H9 (cell line): ENCODE results near the gene ABTB1. TPM values are rescaled to one million over a fixed set of nuclear protein-coding genes. Genes with fewer than 3 reads are reported as not detected.

Experiments used
- DNase-seq: peaks from one replicate; pipeline ENCODE4 v3.0.0-alpha.2; 2017
- H2AFZ ChIP-seq: one replicate; pipeline ENCODE4 v1.6.1; 2013; ENCODE audit warnings: mild to moderate bottlenecking, low read length, control low read depth, moderate library complexity
- H2AK5ac ChIP-seq: 2 replicates; pipeline ENCODE4 v1.6.1; 2013; ENCODE audit warnings: low read length, control low read depth, mixed read lengths; ENCODE audit not compliant: insufficient read length
- H2BK120ac ChIP-seq: one replicate; pipeline ENCODE4 v1.6.1; 2013; ENCODE audit warnings: low read depth, mild to moderate bottlenecking, low read length, control low read depth, inconsistent platforms; ENCODE audit not compliant: poor library complexity, severe bottlenecking
- H2BK12ac ChIP-seq: 2 replicates; pipeline ENCODE4 v1.6.1; 2013; ENCODE audit warnings: low read length, control low read depth, mixed read lengths, low read depth; ENCODE audit not compliant: insufficient read length
- H2BK15ac ChIP-seq: 2 replicates; pipeline ENCODE4 v1.6.1; 2013; ENCODE audit warnings: low read depth, low read length, control low read depth
- H2BK20ac ChIP-seq: one replicate; pipeline ENCODE4 v1.6.1; 2013; ENCODE audit warnings: low read depth, mild to moderate bottlenecking, low read length, control low read depth, inconsistent platforms; ENCODE audit not compliant: poor library complexity, severe bottlenecking
- H2BK5ac ChIP-seq: 2 replicates; pipeline ENCODE4 v1.6.1; 2013; ENCODE audit warnings: low read length, control low read depth, mixed read lengths; ENCODE audit not compliant: insufficient read length
- H3K14ac ChIP-seq: 2 replicates; pipeline ENCODE4 v1.6.1; 2013; ENCODE audit warnings: low read length, control low read depth; ENCODE audit not compliant: insufficient read depth
- H3K18ac ChIP-seq: 2 replicates; pipeline ENCODE4 v1.6.1; 2013; ENCODE audit warnings: low read depth, mild to moderate bottlenecking, mixed read lengths, low read length, control low read depth; ENCODE audit not compliant: insufficient read length
- H3K23ac ChIP-seq: 2 replicates; pipeline ENCODE4 v1.6.1; 2013; ENCODE audit warnings: low read length, control low read depth, mixed read lengths, low read depth; ENCODE audit not compliant: insufficient read length
- H3K23me2 ChIP-seq: 2 replicates; pipeline ENCODE4 v1.6.1; 2013; ENCODE audit warnings: low read depth, mild to moderate bottlenecking, mixed read lengths, low read length, control low read depth; ENCODE audit not compliant: insufficient read length, poor library complexity, severe bottlenecking
- H3K27ac ChIP-seq: 2 replicates; pipeline ENCODE4 v1.5.1; 2013; ENCODE audit warnings: low read length, control low read depth, mixed read lengths, low read depth; ENCODE audit not compliant: insufficient read length
- H3K27me3 ChIP-seq: 2 replicates; pipeline ENCODE4 v1.6.1; 2013; ENCODE audit warnings: low read length, control low read depth, inconsistent platforms; ENCODE audit not compliant: insufficient read depth
- H3K4ac ChIP-seq: 2 replicates; pipeline ENCODE4 v1.6.1; 2013; ENCODE audit warnings: low read depth, mild to moderate bottlenecking, control low read depth, inconsistent platforms, low read length, moderate library complexity
- H3K4me1 ChIP-seq: 2 replicates; pipeline ENCODE4 v1.6.1; 2013; ENCODE audit warnings: low read length, control low read depth, inconsistent platforms; ENCODE audit not compliant: insufficient read depth
- H3K4me2 ChIP-seq: 2 replicates; pipeline ENCODE4 v1.6.1; 2013; ENCODE audit warnings: low read length, control low read depth, mixed read lengths; ENCODE audit not compliant: insufficient read length, insufficient read depth
- H3K56ac ChIP-seq: 2 replicates; pipeline ENCODE4 v1.6.1; 2013; ENCODE audit warnings: low read depth, mild to moderate bottlenecking, mixed read lengths, low read length, control low read depth; ENCODE audit not compliant: insufficient read length
- H3K79me1 ChIP-seq: 2 replicates; pipeline ENCODE4 v1.6.1; 2013; ENCODE audit warnings: low read depth, mild to moderate bottlenecking, moderate library complexity, low read length, control low read depth, inconsistent platforms; ENCODE audit not compliant: insufficient read depth, poor library complexity, severe bottlenecking
- H3K79me2 ChIP-seq: 2 replicates; pipeline ENCODE4 v1.6.1; 2013; ENCODE audit warnings: low read length, control low read depth, inconsistent platforms; ENCODE audit not compliant: insufficient read depth
- H3K9ac ChIP-seq: 2 replicates; pipeline ENCODE4 v1.6.1; 2013; ENCODE audit warnings: low read length, control low read depth, mixed read lengths; ENCODE audit not compliant: insufficient read length; ENCODE audit errors: extremely low read depth
- H3K9me3 ChIP-seq: one replicate; pipeline ENCODE4 v1.6.1; 2013; ENCODE audit warnings: low read depth, low read length, inconsistent platforms; ENCODE audit not compliant: control insufficient read depth
- H3T11ph ChIP-seq: one replicate; pipeline ENCODE4 v1.6.1; 2013; ENCODE audit warnings: mild to moderate bottlenecking, low read length, control low read depth, inconsistent platforms
- H4K20me1 ChIP-seq: one replicate; pipeline ENCODE4 v1.6.1; 2013; ENCODE audit not compliant: control insufficient read depth, insufficient read length, insufficient read depth
- H4K5ac ChIP-seq: 2 replicates; pipeline ENCODE4 v1.6.1; 2013; ENCODE audit warnings: low read depth, mild to moderate bottlenecking, mixed read lengths, low read length, control low read depth; ENCODE audit not compliant: insufficient read length
- H4K8ac ChIP-seq: replicated peaks from 2 replicates; pipeline ENCODE4 v1.6.1; 2013; ENCODE audit warnings: low read length, control low read depth, mixed read lengths, low read depth; ENCODE audit not compliant: insufficient read length
- H4K91ac ChIP-seq: 2 replicates; pipeline ENCODE4 v1.6.1; 2013; ENCODE audit warnings: low read depth, mild to moderate bottlenecking, moderate library complexity, mixed read lengths, low read length, control low read depth; ENCODE audit not compliant: insufficient read length
- H3K27ac Mint-ChIP-seq, 3 experiments: 2 replicates in 2 of 3; 3 replicates in 1 of 3; pipeline ENCODE4 v1.8.0; 2020 to 2021; ENCODE audit warnings: mixed read lengths in 3 of 3, mild to moderate bottlenecking in 1 of 3, moderate library complexity in 1 of 3
- H3K27me3 Mint-ChIP-seq: 2 replicates; pipeline ENCODE4 v1.8.0; 2021; ENCODE audit warnings: low read depth, mild to moderate bottlenecking, moderate library complexity, mixed read lengths
- H3K36me3 Mint-ChIP-seq, 3 experiments: 2 replicates in 2 of 3; 3 replicates in 1 of 3; pipeline ENCODE4 v1.8.0; 2020 to 2021; ENCODE audit warnings: low read depth in 3 of 3, mixed read lengths in 3 of 3; ENCODE audit not compliant: insufficient read depth in 1 of 3
- H3K4me1 Mint-ChIP-seq, 2 experiments: 2 replicates each; pipeline ENCODE4 v1.8.0; 2020; ENCODE audit warnings: mixed read lengths in 2 of 2
- H3K4me3 Mint-ChIP-seq, 2 experiments: 2 replicates in 1 of 2; 3 replicates in 1 of 2; pipeline ENCODE4 v1.8.0; 2020 to 2021; ENCODE audit warnings: mild to moderate bottlenecking in 2 of 2, mixed read lengths in 2 of 2, moderate library complexity in 1 of 2
- H3K9me3 Mint-ChIP-seq, 2 experiments: 2 replicates in 1 of 2; 3 replicates in 1 of 2; pipeline ENCODE4 v1.8.0; 2020; ENCODE audit warnings: mild to moderate bottlenecking in 2 of 2, mixed read lengths in 2 of 2, moderate library complexity in 1 of 2
- WGBS: extraction: QIAGEN DNeasy Blood & Tissue Kit; methylation state at CpG from one replicate; pipeline ENCODE4 v1.1.7; 2013; ENCODE audit warnings: missing lambda C conversion rate, low lambda C conversion rate, mixed read lengths; ENCODE audit not compliant: insufficient read length; ENCODE audit errors: extremely low coverage; 5-methylcytosine and 5-hydroxymethylcytosine counted together
- total RNA-seq: library from RNA; stranded (reverse); gene quantifications from 2 replicates; pipeline ENCODE4 v1.2.1, GENCODE V29; 2021
- TF ChIP-seq, protein P1 (sequence below): fragments of 200-600 bp; sonication (generic); conservative IDR thresholded peaks from 3 replicates; pipeline ENCODE4 v1.8.0; 2021; ENCODE audit warnings: antibody characterized with exemption, mild to moderate bottlenecking

The ABTB1 gene
- total RNA-seq, 1 experiment from 2014 or later: 6.2 TPM

DNA sequence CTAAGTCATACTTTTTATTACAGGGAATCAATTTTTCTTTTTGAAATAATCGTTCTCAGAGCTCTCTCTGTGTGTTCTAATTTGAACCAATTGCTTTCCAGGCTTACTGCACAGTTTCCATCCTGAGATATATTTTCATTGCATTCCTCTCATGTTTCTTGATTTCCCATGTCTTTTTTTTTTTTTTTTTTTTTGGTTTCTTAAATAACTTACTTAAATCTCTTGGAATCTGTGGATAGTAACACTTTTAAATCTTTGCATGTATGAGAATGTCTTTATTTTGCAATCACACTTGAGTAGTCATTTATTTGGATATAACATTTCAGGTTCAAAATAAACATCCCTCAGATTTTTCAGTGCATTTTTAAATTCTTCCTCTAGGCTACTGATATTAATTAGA is 14.5 kb upstream of the ABTB1 start:
- Histone ChIP-seq H3K27ac (no peak overlapping the region), H3T11ph (no peak overlapping the region), H2AK5ac (no peak overlapping the region), H3K9ac (no peak overlapping the region), H3K14ac (no peak overlapping the region), H3K4me1 (no peaks in the 10 kb centered on the region), H3K27me3 (no peaks in the 10 kb centered on the region), H3K4me2 (no peak overlapping the region), H3K4ac (no peak overlapping the region), H3K23me2 (no peaks in the 10 kb centered on the region), H4K20me1 (no peaks in the 10 kb centered on the region), H4K91ac (no peak overlapping the region), H3K79me1 (no peaks in the 10 kb centered on the region), H2BK120ac (no peak overlapping the region), H4K5ac (no peak overlapping the region), H2BK15ac (no peak overlapping the region), H3K56ac (no peak overlapping the region), H3K18ac (no peak overlapping the region), H2BK5ac (no peak overlapping the region), H2BK12ac (no peak overlapping the region), H2BK20ac (no peak overlapping the region), H3K9me3 (no peaks in the 10 kb centered on the region), H3K79me2 (no peaks in the 10 kb centered on the region), H2AFZ (no peak overlapping the region), H3K23ac (no peak overlapping the region), H4K8ac (no peak overlapping the region)
- Mint-ChIP-seq H3K27me3 (no peaks in the 10 kb centered on the region), H3K9me3 (no peaks in the 10 kb centered on the region), H3K4me1 (no peaks in the 10 kb centered on the region), H3K27ac (no peak overlapping the region), H3K4me3 (no peak overlapping the region), H3K36me3 (peaks cover 3 to 6% (median 5%) of the 10 kb centered on the region in 3 experiments; a peak in 6 of 7 replicates)
- WGBS: no CpG with 5 or more reads among the region's 1 CpG
- TF ChIP-seq, protein P1, sequence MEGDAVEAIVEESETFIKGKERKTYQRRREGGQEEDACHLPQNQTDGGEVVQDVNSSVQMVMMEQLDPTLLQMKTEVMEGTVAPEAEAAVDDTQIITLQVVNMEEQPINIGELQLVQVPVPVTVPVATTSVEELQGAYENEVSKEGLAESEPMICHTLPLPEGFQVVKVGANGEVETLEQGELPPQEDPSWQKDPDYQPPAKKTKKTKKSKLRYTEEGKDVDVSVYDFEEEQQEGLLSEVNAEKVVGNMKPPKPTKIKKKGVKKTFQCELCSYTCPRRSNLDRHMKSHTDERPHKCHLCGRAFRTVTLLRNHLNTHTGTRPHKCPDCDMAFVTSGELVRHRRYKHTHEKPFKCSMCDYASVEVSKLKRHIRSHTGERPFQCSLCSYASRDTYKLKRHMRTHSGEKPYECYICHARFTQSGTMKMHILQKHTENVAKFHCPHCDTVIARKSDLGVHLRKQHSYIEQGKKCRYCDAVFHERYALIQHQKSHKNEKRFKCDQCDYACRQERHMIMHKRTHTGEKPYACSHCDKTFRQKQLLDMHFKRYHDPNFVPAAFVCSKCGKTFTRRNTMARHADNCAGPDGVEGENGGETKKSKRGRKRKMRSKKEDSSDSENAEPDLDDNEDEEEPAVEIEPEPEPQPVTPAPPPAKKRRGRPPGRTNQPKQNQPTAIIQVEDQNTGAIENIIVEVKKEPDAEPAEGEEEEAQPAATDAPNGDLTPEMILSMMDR: no peak
- no peak for DNase-seq
